Rectal smooth muscle tissue (tissue), 1 donor: Measurements from ENCODE around the gene SIN3A.

Source experiments
- H3K27ac ChIP-seq: one replicate; pipeline ENCODE4 v1.7.0; 2013; ENCODE audit warnings: low read depth, low read length, inconsistent platforms
- H3K27me3 ChIP-seq: one replicate; pipeline ENCODE4 v1.7.0; 2013; ENCODE audit warnings: low read length; ENCODE audit not compliant: control insufficient read depth, insufficient read depth
- H3K36me3 ChIP-seq: one replicate; pipeline ENCODE4 v1.7.0; 2013; ENCODE audit warnings: low read length; ENCODE audit not compliant: control insufficient read depth, insufficient read depth
- H3K4me1 ChIP-seq: one replicate; pipeline ENCODE4 v1.7.0; 2013; ENCODE audit warnings: low read length; ENCODE audit not compliant: control insufficient read depth, insufficient read depth
- H3K4me3 ChIP-seq: one replicate; pipeline ENCODE4 v1.7.0; 2013; ENCODE audit warnings: low read length
- H3K9ac ChIP-seq: one replicate; pipeline ENCODE4 v1.7.0; 2013; ENCODE audit warnings: low read length

The SIN3A gene

GRCh38 chr15:75367406-75367912, 84.0 kb downstream of the SIN3A start:
- Histone ChIP-seq H3K27me3 (no peaks in the 10 kb centered on the region), H3K27ac (peak overlapping the region; percentile 89), H3K4me3 (peak overlapping the region; percentile 87), H3K4me1 (peaks cover 11% of the 10 kb centered on the region), H3K9ac (no peak overlapping the region), H3K36me3 (peaks cover 20% of the 10 kb centered on the region)

GRCh38 chr15:75367006-75367405, 84.5 kb downstream of the SIN3A start:
- Histone ChIP-seq H3K4me3 (peak overlapping the region; percentile 87), H3K27ac (no peak overlapping the region), H3K36me3 (peaks cover 25% of the 10 kb centered on the region), H3K4me1 (peaks cover 11% of the 10 kb centered on the region), H3K9ac (no peak overlapping the region), H3K27me3 (no peaks in the 10 kb centered on the region)

DNA sequence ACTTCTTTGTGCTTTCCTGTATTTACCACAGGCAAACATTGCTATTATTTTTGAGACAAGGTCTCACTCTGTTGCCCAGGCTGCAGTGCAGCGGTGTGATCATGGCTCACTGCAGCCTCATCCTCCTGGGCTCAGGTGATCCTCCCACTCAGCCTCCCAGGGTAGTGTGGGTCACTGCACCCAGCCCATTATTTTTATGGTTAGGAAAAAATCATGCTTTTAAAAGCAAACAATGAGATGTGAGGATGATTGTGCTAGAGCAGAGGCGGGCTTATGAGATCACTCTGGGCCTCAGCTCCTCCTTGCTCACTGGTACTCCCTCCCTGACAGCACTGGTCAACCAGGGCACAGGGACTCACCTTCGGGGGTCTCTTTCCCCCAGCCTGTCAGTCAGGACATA, 85.3 kb downstream of the SIN3A start:
- H3K4me3 ChIP-seq = no peak overlapping the region
- no peaks in the 10 kb centered on the region for H3K27me3 ChIP-seq
- peaks cover 11% of the 10 kb centered on the region for H3K4me1 ChIP-seq
- H3K36me3 ChIP-seq = peaks cover 25% of the 10 kb centered on the region
- H3K27ac ChIP-seq = no peak overlapping the region
- H3K9ac ChIP-seq = no peak overlapping the region

GRCh38 chr15:75364881-75365280, 86.6 kb downstream of the SIN3A start:
- Histone ChIP-seq H3K27ac (no peak overlapping the region), H3K4me3 (no peak overlapping the region), H3K27me3 (no peaks in the 10 kb centered on the region), H3K4me1 (peaks cover 11% of the 10 kb centered on the region), H3K9ac (no peak overlapping the region), H3K36me3 (peaks cover 29% of the 10 kb centered on the region)

GRCh38 chr15:75363786-75364185, 87.7 kb downstream of the SIN3A start:
- Histone ChIP-seq H3K4me3 (no peak overlapping the region), H3K4me1 (peaks cover 5% of the 10 kb centered on the region), H3K9ac (no peak overlapping the region), H3K27ac (no peak overlapping the region), H3K36me3 (peaks cover 36% of the 10 kb centered on the region), H3K27me3 (no peaks in the 10 kb centered on the region)

GRCh38 chr15:75362642-75363249, 88.7 kb downstream of the SIN3A start:
- Histone ChIP-seq H3K4me3 (no peak overlapping the region), H3K4me1 (peaks cover 4% of the 10 kb centered on the region), H3K36me3 (peaks cover 39% of the 10 kb centered on the region), H3K27ac (no peak overlapping the region), H3K27me3 (no peaks in the 10 kb centered on the region), H3K9ac (no peak overlapping the region)

DNA sequence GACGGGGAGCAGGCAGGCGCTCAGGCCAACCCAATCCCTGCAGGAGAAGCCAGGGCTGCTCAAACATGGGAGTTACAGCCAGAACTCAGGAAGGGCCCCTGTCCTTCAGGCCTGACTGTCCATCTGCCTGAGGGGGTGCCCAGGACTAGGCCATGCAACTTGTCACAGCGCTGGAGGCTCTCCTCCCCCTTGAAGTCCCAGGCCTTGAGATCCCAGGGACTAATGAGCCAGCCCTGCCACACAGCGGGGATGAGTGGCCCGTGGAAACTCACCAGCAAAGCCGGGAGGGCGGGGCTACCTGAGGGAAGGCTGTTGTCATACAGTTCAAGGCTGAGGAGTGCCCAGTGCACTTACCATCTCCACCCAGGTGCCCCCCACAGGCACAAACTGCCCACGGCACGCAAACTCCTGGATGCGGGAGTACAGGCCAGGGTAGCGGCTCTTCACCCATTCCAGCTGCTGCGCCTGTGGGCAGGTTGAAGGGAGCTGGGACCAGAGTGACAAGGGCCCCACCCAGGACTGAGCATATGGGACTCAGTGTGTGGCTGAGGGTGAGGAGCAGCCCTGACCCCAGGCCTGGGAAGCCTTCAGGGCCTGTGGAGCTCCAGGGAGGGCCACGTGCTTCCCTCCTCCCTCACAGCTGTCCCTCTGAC, 89.4 kb downstream of the SIN3A start:
- Histone ChIP-seq H3K4me1 (no peaks in the 10 kb centered on the region), H3K4me3 (no peak overlapping the region), H3K9ac (no peak overlapping the region), H3K36me3 (peaks cover 39% of the 10 kb centered on the region), H3K27me3 (no peaks in the 10 kb centered on the region), H3K27ac (no peak overlapping the region)

DNA sequence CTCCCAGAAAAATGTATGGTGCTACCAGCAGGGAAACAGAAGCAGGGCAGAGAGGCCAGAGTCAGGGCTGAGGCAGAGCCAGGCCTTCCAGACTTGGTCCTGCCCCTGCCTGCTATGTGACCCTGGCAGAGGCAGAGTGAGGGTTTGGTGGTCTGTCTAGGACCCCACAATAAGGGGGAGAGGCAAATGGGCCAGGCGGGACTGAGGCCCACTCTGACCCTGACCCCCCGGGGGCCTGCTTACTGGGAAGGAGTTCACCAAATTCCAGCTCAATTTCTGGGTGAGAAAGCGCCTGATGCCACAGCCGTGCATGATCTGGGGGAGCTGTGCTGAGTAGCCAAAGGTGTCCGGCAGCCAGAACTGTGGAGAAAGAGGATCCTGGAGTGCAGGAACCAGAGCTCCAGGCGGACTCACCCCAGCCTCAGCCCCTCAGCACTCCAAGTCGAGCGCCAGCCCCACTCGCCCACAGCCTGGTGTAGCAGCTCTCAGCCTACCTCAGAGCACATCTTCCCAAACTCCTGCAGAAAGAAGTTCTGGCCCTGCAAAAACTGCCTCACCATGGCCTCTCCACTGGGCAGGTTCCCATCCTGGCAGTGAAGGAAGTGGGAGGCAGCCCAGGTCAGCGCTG, 90.0 kb downstream of the SIN3A start:
- Histone ChIP-seq H3K9ac (no peak overlapping the region), H3K27ac (no peak overlapping the region), H3K4me1 (no peaks in the 10 kb centered on the region), H3K4me3 (no peak overlapping the region), H3K36me3 (peaks cover 35% of the 10 kb centered on the region), H3K27me3 (no peaks in the 10 kb centered on the region)

DNA sequence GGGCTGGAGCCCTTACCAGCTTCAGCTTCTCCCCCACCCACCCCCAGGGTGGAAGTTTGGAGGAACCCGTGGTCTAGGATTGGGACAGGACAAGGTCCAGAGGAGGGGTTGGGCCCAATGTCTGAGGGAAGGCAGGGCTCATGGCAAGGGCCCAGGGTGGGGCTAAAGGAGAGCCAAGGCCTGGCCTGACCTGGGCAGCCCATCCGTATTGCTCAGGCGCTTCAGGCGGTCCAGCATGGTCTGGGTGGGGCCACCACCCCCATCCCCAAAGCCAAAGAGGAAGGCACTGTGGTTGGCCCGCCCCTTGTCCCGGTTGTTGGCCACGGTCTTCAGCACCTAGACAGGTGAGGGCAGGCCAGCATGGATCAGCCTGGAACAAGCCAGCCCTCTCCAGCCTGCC, 90.6 kb downstream of the SIN3A start:
- H3K36me3 ChIP-seq = peaks cover 33% of the 10 kb centered on the region
- H3K9ac ChIP-seq = no peak overlapping the region
- H3K27ac ChIP-seq = no peak overlapping the region
- H3K4me3 ChIP-seq = no peak overlapping the region
- H3K4me1 ChIP-seq = no peaks in the 10 kb centered on the region
- H3K27me3 ChIP-seq = no peaks in the 10 kb centered on the region

GRCh38 chr15:75360391-75360790, 91.1 kb downstream of the SIN3A start:
- peaks cover 30% of the 10 kb centered on the region for H3K36me3 ChIP-seq
- H3K9ac ChIP-seq = no peak overlapping the region
- no peak overlapping the region for H3K4me3 ChIP-seq

DNA sequence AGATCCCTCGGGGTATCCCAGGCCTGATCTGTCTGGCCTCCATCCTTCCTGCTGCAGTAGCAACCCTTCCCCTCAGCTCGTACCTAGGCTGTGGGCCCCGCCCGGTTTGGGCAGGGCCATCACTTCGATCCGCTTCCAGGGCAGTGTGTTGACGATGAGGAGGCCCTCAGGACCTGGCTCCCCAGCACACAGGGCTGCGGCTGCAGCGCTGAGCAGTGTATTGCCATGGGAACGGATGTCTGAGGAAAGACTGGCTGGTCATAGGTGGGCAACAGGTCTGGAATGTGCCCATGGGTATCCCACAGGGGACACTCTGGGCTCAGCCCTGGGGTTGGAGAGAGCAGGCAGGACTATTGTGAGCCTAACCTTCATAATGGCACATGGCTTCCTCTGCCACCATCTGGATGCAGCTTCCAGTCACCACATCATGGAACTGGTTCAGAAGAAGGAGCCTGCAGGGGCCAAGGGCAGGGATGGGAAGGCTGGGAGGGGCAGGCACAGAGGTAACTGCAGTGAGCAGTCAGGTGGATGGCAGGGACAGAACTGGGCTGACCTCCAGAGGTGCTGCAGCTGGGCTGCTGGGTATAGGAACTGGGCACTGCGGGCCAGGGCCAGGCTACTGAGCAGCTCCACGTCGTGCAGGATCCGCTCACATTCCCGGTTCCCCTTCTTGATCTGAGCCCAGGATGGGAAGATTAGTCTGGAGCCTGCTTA, 91.8 kb downstream of the SIN3A start:
- no peaks in the 10 kb centered on the region for H3K27me3 ChIP-seq
- H3K9ac ChIP-seq = no peak overlapping the region
- no peaks in the 10 kb centered on the region for H3K4me1 ChIP-seq
- H3K36me3 ChIP-seq = peaks cover 32% of the 10 kb centered on the region
- no peak overlapping the region for H3K4me3 ChIP-seq
- H3K27ac ChIP-seq = no peak overlapping the region

More at GRCh38 chr15:75360391-75360790, 91.1 kb downstream of the SIN3A start:
- H3K27ac ChIP-seq = no peak overlapping the region
- H3K4me1 ChIP-seq = no peaks in the 10 kb centered on the region
- no peaks in the 10 kb centered on the region for H3K27me3 ChIP-seq

- Histone ChIP-seq H3K4me1 (no peaks in the 10 kb centered on the region), H3K27me3 (no peaks in the 10 kb centered on the region), H3K27ac (no peak overlapping the region), H3K4me3 (no peak overlapping the region), H3K36me3 (peaks cover 32% of the 10 kb centered on the region), H3K9ac (no peak overlapping the region)
Observed at GRCh38 chr15:75358771-75359536, 92.5 kb downstream of the SIN3A start.
